WTC11 (cell line): ENCODE data around the gene SREBF1. TPM values are rescaled to one million over a fixed set of nuclear protein-coding genes. Genes with fewer than 3 reads are reported as not detected.

Source experiments
- ATAC-seq: fragments of 200-7000 bp; cut with Tn5 transposase; 2 replicates; pipeline ENCODE4 v1.10.0; 2021; ENCODE audit warnings: mild to moderate bottlenecking, moderate library complexity
- CTCF ChIA-PET: fragments of 300-600 bp; sonication (Branson Sonifier 250); formaldehyde crosslinking; loops from one replicate; lab custom pipeline; 2021; ENCODE audit warnings: antibody characterized with exemption; lab: Charles Lee
- POLR2A ChIA-PET: fragments of 350-600 bp; sonication (Branson Sonifier 250); formaldehyde crosslinking; loops from one replicate; lab custom pipeline; 2021; ENCODE audit warnings: antibody characterized with exemption; lab: Charles Lee
- DNase-seq: peaks from one replicate; pipeline ENCODE4 v3.0.0; 2021; ENCODE audit warnings: low spot score
- H3K27ac Mint-ChIP-seq: 2 replicates; pipeline ENCODE4 v1.8.0; 2021; ENCODE audit warnings: mixed read lengths
- H3K27me3 Mint-ChIP-seq: 2 replicates; pipeline ENCODE4 v1.8.0; 2021; ENCODE audit warnings: low read depth, mild to moderate bottlenecking, moderate library complexity, mixed read lengths
- H3K36me3 Mint-ChIP-seq: 2 replicates; pipeline ENCODE4 v1.8.0; 2021; ENCODE audit warnings: mixed read lengths
- H3K4me1 Mint-ChIP-seq: 2 replicates; pipeline ENCODE4 v1.8.0; 2022; ENCODE audit warnings: mixed read lengths
- H3K4me3 Mint-ChIP-seq: 2 replicates; pipeline ENCODE4 v1.8.0; 2021; ENCODE audit warnings: mild to moderate bottlenecking, moderate library complexity, mixed read lengths
- H3K9me3 Mint-ChIP-seq: 2 replicates; pipeline ENCODE4 v1.8.0; 2021; ENCODE audit warnings: mixed read lengths
- CREB1 ChIP-seq: sonication (generic); formaldehyde crosslinking; IDR thresholded peaks from 2 replicates; pipeline ENCODE4 v1.8.0; 2023; ENCODE audit warnings: mild to moderate bottlenecking, missing genetic modification reagents
- E2F1 ChIP-seq: sonication (generic); formaldehyde crosslinking; IDR thresholded peaks from 2 replicates; pipeline ENCODE4 v1.8.0; 2022; ENCODE audit warnings: mild to moderate bottlenecking, missing genetic modification reagents
- E2F5 ChIP-seq: sonication (generic); formaldehyde crosslinking; IDR thresholded peaks from 2 replicates; pipeline ENCODE4 v1.8.1; 2022; ENCODE audit warnings: mild to moderate bottlenecking, moderate library complexity, missing genetic modification reagents
- FOXP1 ChIP-seq: sonication (generic); formaldehyde crosslinking; IDR thresholded peaks from 2 replicates; pipeline ENCODE4 v1.8.0; 2022; ENCODE audit warnings: missing genetic modification reagents, mild to moderate bottlenecking, moderate library complexity, borderline replicate concordance
- FOXP4 ChIP-seq: sonication (generic); formaldehyde crosslinking; IDR thresholded peaks from 2 replicates; pipeline ENCODE4 v1.8.0; 2022; ENCODE audit warnings: mild to moderate bottlenecking, missing genetic modification reagents
- GABPB1 ChIP-seq: sonication (generic); formaldehyde crosslinking; IDR thresholded peaks from 2 replicates; pipeline ENCODE4 v1.8.1; 2023; ENCODE audit warnings: mild to moderate bottlenecking, missing genetic modification reagents
- HMGA2 ChIP-seq: fragments of 250-450 bp; sonication (Bioruptor Pico); IDR thresholded peaks from 2 replicates; pipeline ENCODE4 v1.4.0; 2021; ENCODE audit warnings: mild to moderate bottlenecking, moderate library complexity
- IRF2 ChIP-seq: sonication (generic); formaldehyde crosslinking; IDR thresholded peaks from 2 replicates; pipeline ENCODE4 v1.8.0; 2022; ENCODE audit warnings: low read depth, missing genetic modification reagents, borderline replicate concordance
- JAZF1 ChIP-seq: fragments of 250-450 bp; sonication (Bioruptor Pico); IDR thresholded peaks from 2 replicates; pipeline ENCODE4 v1.9.0; 2021; ENCODE audit warnings: moderate library complexity, mild to moderate bottlenecking, inconsistent platforms
- MYBL2 ChIP-seq: sonication (generic); formaldehyde crosslinking; IDR thresholded peaks from 2 replicates; pipeline ENCODE4 v1.8.1; 2023; ENCODE audit warnings: mild to moderate bottlenecking, moderate library complexity, missing genetic modification reagents
- SMAD4 ChIP-seq: sonication (generic); formaldehyde crosslinking; IDR thresholded peaks from 2 replicates; pipeline ENCODE4 v1.8.0; 2022; ENCODE audit warnings: mild to moderate bottlenecking, missing genetic modification reagents
- STAT6 ChIP-seq: sonication (generic); formaldehyde crosslinking; conservative IDR thresholded peaks from 2 replicates; pipeline ENCODE4 v1.8.1; 2023; ENCODE audit warnings: mild to moderate bottlenecking, low read depth, missing genetic modification reagents, moderate library complexity
- ZBTB21 ChIP-seq: sonication (generic); formaldehyde crosslinking; IDR thresholded peaks from 2 replicates; pipeline ENCODE4 v1.8.1; 2023; ENCODE audit warnings: mild to moderate bottlenecking, missing genetic modification reagents, borderline replicate concordance
- ZMAT4 ChIP-seq: fragments of 250-450 bp; sonication (Bioruptor Pico); IDR thresholded peaks from 2 replicates; pipeline ENCODE4 v1.9.0; 2021; ENCODE audit warnings: mild to moderate bottlenecking
- ZNF121 ChIP-seq: sonication (generic); formaldehyde crosslinking; IDR thresholded peaks from 2 replicates; pipeline ENCODE4 v1.8.0; 2023; ENCODE audit warnings: missing genetic modification reagents
- ZNF219 ChIP-seq: sonication (generic); formaldehyde crosslinking; IDR thresholded peaks from 2 replicates; pipeline ENCODE4 v1.8.0; 2023; ENCODE audit warnings: missing genetic modification reagents, mild to moderate bottlenecking, borderline replicate concordance
- ZNF263 ChIP-seq: sonication (generic); formaldehyde crosslinking; IDR thresholded peaks from 2 replicates; pipeline ENCODE4 v1.8.1; 2022; ENCODE audit warnings: low read depth, mild to moderate bottlenecking, moderate library complexity, missing genetic modification reagents
- ZNF281 ChIP-seq: sonication (generic); formaldehyde crosslinking; IDR thresholded peaks from 2 replicates; pipeline ENCODE4 v1.8.0; 2023; ENCODE audit warnings: mild to moderate bottlenecking, missing genetic modification reagents
- ZNF396 ChIP-seq: fragments of 250-450 bp; sonication (Bioruptor Pico); IDR thresholded peaks from 2 replicates; pipeline ENCODE4 v1.8.0; 2021; ENCODE audit warnings: mild to moderate bottlenecking, moderate library complexity, borderline replicate concordance
- ZNF423 ChIP-seq: fragments of 250-450 bp; sonication (Bioruptor Pico); IDR thresholded peaks from 2 replicates; pipeline ENCODE4 v2.1.2; 2022; ENCODE audit warnings: mild to moderate bottlenecking, moderate library complexity
- ZSCAN18 ChIP-seq: fragments of 250-450 bp; sonication (Bioruptor Pico); IDR thresholded peaks from 2 replicates; pipeline ENCODE4 v2.1.2; 2022; ENCODE audit warnings: mild to moderate bottlenecking, moderate library complexity
- total RNA-seq: library from RNA; stranded (reverse); gene quantifications from 3 replicates; pipeline ENCODE4 v1.2.3, GENCODE V29; 2021

Gene SREBF1
- total RNA-seq, 1 experiment from 2014 or later = 93.7 TPM

GRCh38 chr17:17819111-17819510 is 17.7 kb downstream of the SREBF1 start:
- H3K36me3 Mint-ChIP-seq = peaks cover 34% of the 10 kb centered on the region
- H3K4me3 Mint-ChIP-seq = no peak overlapping the region
- ChIA-PET CTCF (interaction anchor here (1.2 to 1.7 kb wide), 3 partner anchors 18 to 100 kb away, joined by 3 to 7 read pairs (median 4); partner anchors contain the start of gene SREBF1), POLR2A (interaction anchor here (0.7 kb wide), 1 partner anchor 17 kb away, joined by 3 read pairs; no protein-coding TSS in a partner anchor)
- no peaks in the 10 kb centered on the region for H3K27me3 Mint-ChIP-seq
- H3K27ac Mint-ChIP-seq = peak overlapping the region; percentile 61; the same call in 1 of the 2 replicates
- no peaks in the 10 kb centered on the region for H3K9me3 Mint-ChIP-seq
- ATAC-seq (no peak), DNase-seq (no peak)
- H3K4me1 Mint-ChIP-seq = peaks cover 44% of the 10 kb centered on the region
- TF ChIP-seq ZNF219 (CRISPR knock-in tag) (no peak), SMAD4 (CRISPR knock-in tag) (no peak), FOXP4 (no peak), ZNF396 (CRISPR knock-in tag) (no peak), FOXP1 (CRISPR knock-in tag) (no peak), ZBTB21 (no peak), JAZF1 (CRISPR knock-in tag) (no peak), ZNF263 (CRISPR knock-in tag) (no peak), GABPB1 (CRISPR knock-in tag) (no peak), HMGA2 (CRISPR knock-in tag) (no peak), ZNF423 (CRISPR knock-in tag) (no peak)

- H3K27ac Mint-ChIP-seq = 0 out of 2 replicates have a peak overlapping the region, but pooled peaks have one; percentile 68
Observed at GRCh38 chr17:17818088-17818526, 18.7 kb downstream of the SREBF1 start.

More at GRCh38 chr17:17818088-17818526, 18.7 kb downstream of the SREBF1 start:
- Mint-ChIP-seq H3K36me3 (peaks cover 34% of the 10 kb centered on the region), H3K27me3 (no peaks in the 10 kb centered on the region), H3K4me1 (peaks cover 40% of the 10 kb centered on the region), H3K4me3 (no peak overlapping the region), H3K9me3 (no peaks in the 10 kb centered on the region)
- ChIA-PET POLR2A (interaction anchor here (0.9 to 1.2 kb wide), 2 partner anchors 9 to 18 kb away, joined by 3 to 6 read pairs; partner anchors contain the start of gene SREBF1), CTCF (interaction anchor here (0.6 to 1.7 kb wide), 10 partner anchors 8 to 111 kb away, joined by 3 to 7 read pairs (median 4); partner anchors contain the start of gene SREBF1)
- ATAC-seq (peak; percentile 47), DNase-seq (no peak)
- TF ChIP-seq ZSCAN18 (no peak), E2F1 (no peak), ZMAT4 (CRISPR knock-in tag) (no peak), CREB1 (CRISPR knock-in tag) (no peak), IRF2 (CRISPR knock-in tag) (no peak), ZNF121 (no peak), ZNF263 (CRISPR knock-in tag) (no peak), STAT6 (CRISPR knock-in tag) (no peak), E2F5 (CRISPR knock-in tag) (no peak), MYBL2 (CRISPR knock-in tag) (no peak), ZNF281 (CRISPR knock-in tag) (no peak)
